ENCODE measurements around the gene MYLK2.

- no peak for TF ChIP-seq RAD21 (IDR thresholded peaks at IDR 0.05; ENCODE audit: low read depth)
- no peak for TF ChIP-seq EGR1 (IDR thresholded peaks at IDR 0.05)
- TF ChIP-seq EP300 (IDR thresholded peaks at IDR 0.05; ENCODE audit: borderline replicate concordance) = no peak
- TF ChIP-seq YY1 (IDR thresholded peaks at IDR 0.05; ENCODE audit: low read depth) = no peak
- TF ChIP-seq TAF1 (IDR thresholded peaks at IDR 0.05; ENCODE audit: low read depth) = no peak
- TF ChIP-seq, protein P1, sequence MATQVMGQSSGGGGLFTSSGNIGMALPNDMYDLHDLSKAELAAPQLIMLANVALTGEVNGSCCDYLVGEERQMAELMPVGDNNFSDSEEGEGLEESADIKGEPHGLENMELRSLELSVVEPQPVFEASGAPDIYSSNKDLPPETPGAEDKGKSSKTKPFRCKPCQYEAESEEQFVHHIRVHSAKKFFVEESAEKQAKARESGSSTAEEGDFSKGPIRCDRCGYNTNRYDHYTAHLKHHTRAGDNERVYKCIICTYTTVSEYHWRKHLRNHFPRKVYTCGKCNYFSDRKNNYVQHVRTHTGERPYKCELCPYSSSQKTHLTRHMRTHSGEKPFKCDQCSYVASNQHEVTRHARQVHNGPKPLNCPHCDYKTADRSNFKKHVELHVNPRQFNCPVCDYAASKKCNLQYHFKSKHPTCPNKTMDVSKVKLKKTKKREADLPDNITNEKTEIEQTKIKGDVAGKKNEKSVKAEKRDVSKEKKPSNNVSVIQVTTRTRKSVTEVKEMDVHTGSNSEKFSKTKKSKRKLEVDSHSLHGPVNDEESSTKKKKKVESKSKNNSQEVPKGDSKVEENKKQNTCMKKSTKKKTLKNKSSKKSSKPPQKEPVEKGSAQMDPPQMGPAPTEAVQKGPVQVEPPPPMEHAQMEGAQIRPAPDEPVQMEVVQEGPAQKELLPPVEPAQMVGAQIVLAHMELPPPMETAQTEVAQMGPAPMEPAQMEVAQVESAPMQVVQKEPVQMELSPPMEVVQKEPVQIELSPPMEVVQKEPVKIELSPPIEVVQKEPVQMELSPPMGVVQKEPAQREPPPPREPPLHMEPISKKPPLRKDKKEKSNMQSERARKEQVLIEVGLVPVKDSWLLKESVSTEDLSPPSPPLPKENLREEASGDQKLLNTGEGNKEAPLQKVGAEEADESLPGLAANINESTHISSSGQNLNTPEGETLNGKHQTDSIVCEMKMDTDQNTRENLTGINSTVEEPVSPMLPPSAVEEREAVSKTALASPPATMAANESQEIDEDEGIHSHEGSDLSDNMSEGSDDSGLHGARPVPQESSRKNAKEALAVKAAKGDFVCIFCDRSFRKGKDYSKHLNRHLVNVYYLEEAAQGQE (IDR thresholded peaks at IDR 0.05; ENCODE audit: low read depth) = no peak
These were observed 17.6 kb upstream of the MYLK2 start for GRCh38 chr20:31801508-31801907.

Measured in Ishikawa (cell line).